GM23248 (cell line): Measurements from ENCODE around the gene RAB8A. TPM values are rescaled to one million over a fixed set of nuclear protein-coding genes. Genes with fewer than 3 reads are reported as not detected.

Experiments
- DNase-seq: peaks from one replicate; pipeline ENCODE4 v3.0.0-alpha.2; 2015
- H2AFZ ChIP-seq: fragments of 200-600 bp; sonication (generic); 2 replicates; pipeline ENCODE4 v1.6.1; 2016; ENCODE audit warnings: antibody characterized with exemption
- H3F3A ChIP-seq: fragments of 200-600 bp; sonication (generic); 2 replicates; pipeline ENCODE4 v1.6.1; 2016; ENCODE audit warnings: mild to moderate bottlenecking, antibody characterized with exemption, mixed run types; ENCODE audit not compliant: insufficient read depth
- H3K27ac ChIP-seq: fragments of 200-600 bp; sonication (generic); 2 replicates; pipeline ENCODE4 v1.5.1; 2016; ENCODE audit warnings: mild to moderate bottlenecking
- H3K27me3 ChIP-seq: fragments of 200-600 bp; sonication (generic); replicated peaks from 2 replicates; pipeline ENCODE4 v1.6.1; 2016; ENCODE audit warnings: mild to moderate bottlenecking; ENCODE audit not compliant: insufficient read depth
- H3K36me3 ChIP-seq: fragments of 200-600 bp; sonication (generic); 2 replicates; pipeline ENCODE4 v1.6.1; 2016; ENCODE audit warnings: low read depth, mild to moderate bottlenecking
- H3K4me1 ChIP-seq: fragments of 200-600 bp; sonication (generic); 2 replicates; pipeline ENCODE4 v1.6.1; 2016; ENCODE audit warnings: mild to moderate bottlenecking; ENCODE audit not compliant: insufficient read depth
- H3K4me2 ChIP-seq: fragments of 200-600 bp; sonication (generic); one replicate; pipeline ENCODE4 v1.6.1; 2016; ENCODE audit warnings: mild to moderate bottlenecking; ENCODE audit not compliant: unreplicated experiment
- H3K4me3 ChIP-seq: fragments of 200-600 bp; sonication (generic); 2 replicates; pipeline ENCODE4 v1.5.1; 2016; ENCODE audit warnings: mild to moderate bottlenecking
- H3K79me2 ChIP-seq: fragments of 200-600 bp; sonication (generic); 2 replicates; pipeline ENCODE4 v1.6.1; 2016; ENCODE audit warnings: mild to moderate bottlenecking; ENCODE audit not compliant: insufficient read depth
- H3K9ac ChIP-seq: fragments of 200-600 bp; sonication (generic); 2 replicates; pipeline ENCODE4 v1.6.1; 2016; ENCODE audit warnings: mild to moderate bottlenecking
- H3K9me2 ChIP-seq: fragments of 200-600 bp; sonication (generic); 2 replicates; pipeline ENCODE4 v1.6.1; 2016; ENCODE audit warnings: mixed run types, mild to moderate bottlenecking, moderate library complexity; ENCODE audit not compliant: insufficient read depth
- H3K9me3 ChIP-seq: fragments of 200-600 bp; sonication (generic); one replicate; pipeline ENCODE4 v1.6.1; 2017; ENCODE audit warnings: low read depth
- H4K20me1 ChIP-seq: fragments of 200-600 bp; sonication (generic); 2 replicates; pipeline ENCODE4 v1.6.0; 2016; ENCODE audit not compliant: insufficient read depth
- EZH2 ChIP-seq: fragments of 200-600 bp; sonication (generic); IDR thresholded peaks from 2 replicates; pipeline ENCODE4 v1.6.1; 2018; ENCODE audit warnings: antibody characterized with exemption, mild to moderate bottlenecking; ENCODE audit not compliant: insufficient read depth, poor library complexity, severe bottlenecking
- EZH2phosphoT487 ChIP-seq: fragments of 200-600 bp; sonication (generic); IDR thresholded peaks from 2 replicates; pipeline ENCODE4 v1.6.1; 2018; ENCODE audit warnings: antibody characterized with exemption, moderate library complexity, mild to moderate bottlenecking, low read depth; ENCODE audit not compliant: insufficient read depth
- WGBS, 2 experiments: methylation state at CpG; one replicate each; pipeline ENCODE4 v1.1.6; 2015 to 2017; ENCODE audit warnings: low lambda C conversion rate in 2 of 2, low coverage in 1 of 2; ENCODE audit errors: missing lambda C conversion rate in 2 of 2; 5-methylcytosine and 5-hydroxymethylcytosine counted together
- in situ Hi-C: fragments of 300-500 bp; cut with MboI; formaldehyde crosslinking; loops from 2 replicates; pipeline ENCODE4 v1.15.0; 2020
- polyA plus RNA-seq: library from polyadenylated mRNA; unstranded; fragments of >200 nt; fragmentation: Nextera tagmentation; extraction: Ambion mirVana; gene quantifications from 2 replicates; pipeline ENCODE4 v1.2.1, GENCODE V29; 2016
- total RNA-seq: library from RNA; depleted of rRNA; stranded (reverse); fragments of >200 nt; shearing (Covaris generic); gene quantifications from 2 replicates; pipeline ENCODE4 v1.2.3, GENCODE V29; 2014

The RAB8A gene
- total and polyA plus RNA-seq, 2 experiments from 2014 or later, result 42.6 to 112 TPM

GRCh38 chr19:16074488-16075365 lies 37.0 kb upstream of the RAB8A start:
- WGBS, 2 experiments, result 96 to 97% methylated on average over 10 of the region's 10 CpGs
- H3K27ac ChIP-seq, result peak overlapping the region; percentile 99
- in situ Hi-C loops, result no loop called here

DNA sequence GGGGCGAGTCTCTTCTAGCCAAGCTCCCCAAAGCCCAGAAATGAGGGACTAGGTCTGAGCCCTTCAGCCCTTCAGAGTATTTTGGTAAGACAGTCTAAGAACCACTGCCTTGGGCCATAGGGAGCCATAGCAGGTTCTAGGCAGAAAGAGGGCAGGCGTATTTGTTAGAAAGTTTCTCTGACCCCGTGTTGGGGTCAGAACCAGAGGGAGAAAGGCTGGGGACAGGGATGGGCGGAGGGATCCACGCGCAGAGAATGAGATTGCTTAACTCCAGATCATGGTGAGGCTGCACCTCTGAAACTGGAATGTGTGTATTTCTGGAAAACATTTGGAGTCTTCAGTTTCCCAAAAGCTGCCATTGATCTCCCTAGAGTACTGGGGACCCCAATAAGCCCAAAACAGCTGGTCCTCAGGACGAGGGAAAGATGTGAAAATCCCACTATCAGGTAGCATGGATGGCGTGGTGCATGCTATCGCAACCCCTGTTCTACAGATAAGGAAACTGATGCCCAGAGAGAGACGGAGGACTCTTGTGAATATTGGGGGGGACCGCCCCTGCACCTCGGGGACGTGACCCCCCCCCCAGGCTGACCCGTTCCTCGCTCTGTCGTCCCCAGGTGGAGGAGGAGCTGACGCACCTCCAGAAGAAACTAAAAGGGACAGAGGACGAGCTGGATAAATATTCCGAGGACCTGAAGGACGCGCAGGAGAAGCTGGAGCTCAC lies 36.1 kb upstream of the RAB8A start:
- Histone ChIP-seq H3K4me1 (peaks cover 16% of the 10 kb centered on the region), H3K9me3 (no peaks in the 10 kb centered on the region), H3K79me2 (peaks cover 74% of the 10 kb centered on the region), H3F3A (peaks cover 64% of the 10 kb centered on the region), H3K27me3 (no peaks in the 10 kb centered on the region), H3K9ac (peak overlapping the region; percentile 100), H3K4me3 (peak overlapping the region; percentile 97), H4K20me1 (no peaks in the 10 kb centered on the region), H3K4me2 (peak overlapping the region; percentile 87), H2AFZ (peak overlapping the region; percentile 56), H3K36me3 (peaks cover 17% of the 10 kb centered on the region; the same call in 1 of the 2 replicates), H3K9me2 (no peaks in the 10 kb centered on the region), H3K27ac (peak overlapping the region; percentile 99)
- 32 to 47% methylated on average over 14 to 21 of the region's 21 CpGs for WGBS, 2 experiments
- TF ChIP-seq EZH2 (no peak), EZH2phosphoT487 (no peak)
- in situ Hi-C loops, result no loop called here
- DNase-seq, result no peak

More at GRCh38 chr19:16074488-16075365, 37.0 kb upstream of the RAB8A start:
- H3K4me3 ChIP-seq, result no peak overlapping the region
- H3K9me2 ChIP-seq, result no peaks in the 10 kb centered on the region
- H3K9me3 ChIP-seq, result no peaks in the 10 kb centered on the region
- 0 out of 2 replicates have a peak overlapping the region, but pooled peaks have one; percentile 100 for H3K9ac ChIP-seq
- DNase-seq, result no peak
- no peak overlapping the region for H3K4me2 ChIP-seq
- peaks cover 73% of the 10 kb centered on the region for H3K79me2 ChIP-seq
- peaks cover 57% of the 10 kb centered on the region for H3F3A ChIP-seq
- TF ChIP-seq EZH2, result no peak
- no peak for TF ChIP-seq EZH2phosphoT487
- no peaks in the 10 kb centered on the region for H3K27me3 ChIP-seq
- peaks cover 16% of the 10 kb centered on the region for H3K4me1 ChIP-seq
- H4K20me1 ChIP-seq, result no peaks in the 10 kb centered on the region
- H3K36me3 ChIP-seq, result peaks cover 9% of the 10 kb centered on the region; the same call in 1 of the 2 replicates
- no peak overlapping the region for H2AFZ ChIP-seq

GRCh38 chr19:16076154-16076957 lies 35.3 kb upstream of the RAB8A start, which contains the start of gene TPM4:
Gene TPM4, plus strand, starts transcription at chr19:16076495. Its CDS starts 71 bp downstream, at chr19:16076566.
- peak within 1 kb of the TSS; percentile 56 for H2AFZ ChIP-seq
- in situ Hi-C loops, result no loop called here

More at GRCh38 chr19:16076154-16076957, 35.3 kb upstream of the RAB8A start, which contains the start of gene TPM4:
- Histone ChIP-seq H3K27me3 (no peaks in the 10 kb centered on the region), H3K4me1 (peaks cover 21% of the 10 kb centered on the region), H3F3A (peaks cover 68% of the 10 kb centered on the region), H3K9ac (peak within 1 kb of the TSS; percentile 100), H3K9me2 (no peaks in the 10 kb centered on the region), H3K79me2 (peaks cover 74% of the 10 kb centered on the region), H3K4me3 (peak within 1 kb of the TSS; percentile 97), H3K36me3 (peaks cover 24% of the 10 kb centered on the region), H4K20me1 (no peaks in the 10 kb centered on the region), H3K27ac (peak within 1 kb of the TSS; percentile 99), H3K4me2 (peak within 1 kb of the TSS; percentile 98), H3K9me3 (no peaks in the 10 kb centered on the region)
- DNase-seq, result peak; percentile 97
- no peak for TF ChIP-seq EZH2phosphoT487
- TF ChIP-seq EZH2, result no peak
- 0 to 3% methylated on average over 15 to 91 of the region's 101 CpGs for WGBS, 2 experiments
